Activated CD4-positive, alpha-beta T cell treated with anti-CD3 and anti-CD28 coated beads, Interleukin-2, amount 50 U/mL, for 48 hours (primary cell): ENCODE measurements around the gene MC4R.

Experiments
- DNase-seq, 2 experiments: peaks; one replicate each; pipeline ENCODE4 v3.0.0-alpha.2; 2020

The MC4R gene

DNA sequence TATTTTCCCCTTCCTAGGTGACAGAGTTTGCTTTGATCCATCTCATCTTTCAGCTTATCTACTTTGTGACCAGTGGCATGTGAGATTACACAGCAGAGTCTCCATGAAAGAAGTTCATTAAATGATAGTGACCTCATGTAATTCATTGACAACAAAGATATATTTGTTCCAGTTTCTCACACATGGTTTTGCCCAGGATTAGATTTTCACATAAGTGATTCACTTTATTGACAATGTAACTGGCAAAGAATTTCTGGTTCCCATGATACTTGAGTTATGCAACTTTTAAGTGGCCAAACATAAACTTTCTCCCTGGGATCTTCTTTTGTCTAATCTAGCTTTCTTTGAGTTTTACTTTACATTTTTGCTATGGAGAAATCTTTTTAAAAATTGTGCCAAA is 50.0 kb downstream of the MC4R start:
- DNase-seq, result no peak
